AG10803 (cell line): ENCODE results near the gene GPANK1.

Source experiments
- DNase-seq: peaks from one replicate; pipeline ENCODE4 v3.0.0; 2010; ENCODE audit warnings: low read depth
- H3K4me3 ChIP-seq: 2 replicates; pipeline ENCODE4 v1.5.1; 2011; ENCODE audit warnings: mild to moderate bottlenecking, low read length, control low read depth
- TF ChIP-seq, protein P1 (sequence below): conservative IDR thresholded peaks from 2 replicates; pipeline ENCODE4 v1.5.1; 2011; ENCODE audit warnings: mild to moderate bottlenecking, low read length, control low read depth, inconsistent platforms

Gene GPANK1

DNA sequence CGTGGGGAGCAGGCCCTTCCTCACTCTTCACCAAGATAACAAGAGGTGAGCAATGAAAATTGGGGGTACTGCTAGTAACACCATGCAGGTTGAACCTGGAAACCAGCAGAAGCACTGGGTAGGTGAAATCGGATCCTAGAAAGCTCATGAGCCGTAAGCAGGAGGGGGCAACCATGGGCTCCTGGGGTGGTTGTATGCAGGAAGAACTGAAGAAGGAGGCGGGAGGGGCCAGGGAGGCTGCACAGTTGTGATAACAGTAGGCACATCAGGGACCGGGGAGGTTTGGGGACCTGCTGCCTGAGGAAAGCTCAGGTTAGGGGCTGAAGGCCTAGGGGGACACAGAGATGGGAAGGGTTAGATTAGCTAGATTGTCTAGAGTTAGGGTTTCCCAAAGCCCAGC lies 21.7 kb upstream of the GPANK1 start:
- H3K4me3 ChIP-seq: no peak overlapping the region
- TF ChIP-seq, protein P1, sequence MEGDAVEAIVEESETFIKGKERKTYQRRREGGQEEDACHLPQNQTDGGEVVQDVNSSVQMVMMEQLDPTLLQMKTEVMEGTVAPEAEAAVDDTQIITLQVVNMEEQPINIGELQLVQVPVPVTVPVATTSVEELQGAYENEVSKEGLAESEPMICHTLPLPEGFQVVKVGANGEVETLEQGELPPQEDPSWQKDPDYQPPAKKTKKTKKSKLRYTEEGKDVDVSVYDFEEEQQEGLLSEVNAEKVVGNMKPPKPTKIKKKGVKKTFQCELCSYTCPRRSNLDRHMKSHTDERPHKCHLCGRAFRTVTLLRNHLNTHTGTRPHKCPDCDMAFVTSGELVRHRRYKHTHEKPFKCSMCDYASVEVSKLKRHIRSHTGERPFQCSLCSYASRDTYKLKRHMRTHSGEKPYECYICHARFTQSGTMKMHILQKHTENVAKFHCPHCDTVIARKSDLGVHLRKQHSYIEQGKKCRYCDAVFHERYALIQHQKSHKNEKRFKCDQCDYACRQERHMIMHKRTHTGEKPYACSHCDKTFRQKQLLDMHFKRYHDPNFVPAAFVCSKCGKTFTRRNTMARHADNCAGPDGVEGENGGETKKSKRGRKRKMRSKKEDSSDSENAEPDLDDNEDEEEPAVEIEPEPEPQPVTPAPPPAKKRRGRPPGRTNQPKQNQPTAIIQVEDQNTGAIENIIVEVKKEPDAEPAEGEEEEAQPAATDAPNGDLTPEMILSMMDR: no peak
- no peak for DNase-seq

DNA sequence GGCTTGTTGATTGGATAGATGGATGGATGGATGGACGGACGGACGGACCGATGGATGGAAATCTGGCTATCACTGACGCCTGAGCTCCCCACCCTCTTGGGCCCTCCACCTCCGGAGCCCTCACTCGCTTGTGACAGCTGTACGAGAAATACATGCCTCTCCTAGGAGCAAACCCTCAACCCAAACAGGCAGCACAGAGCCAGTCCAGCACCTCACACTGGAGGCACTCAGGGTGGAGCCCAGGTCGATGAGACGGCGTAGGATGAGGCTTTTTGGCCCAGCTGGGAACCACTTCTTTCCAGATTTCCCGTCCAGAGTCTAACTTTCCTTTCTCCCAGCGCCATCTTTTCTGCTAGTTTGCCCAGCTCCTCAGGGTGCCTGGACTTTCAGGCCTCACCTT lies 18.8 kb upstream of the GPANK1 start:
- TF ChIP-seq, protein P1: no peak
- DNase-seq: no peak
- no peak overlapping the region for H3K4me3 ChIP-seq

DNA sequence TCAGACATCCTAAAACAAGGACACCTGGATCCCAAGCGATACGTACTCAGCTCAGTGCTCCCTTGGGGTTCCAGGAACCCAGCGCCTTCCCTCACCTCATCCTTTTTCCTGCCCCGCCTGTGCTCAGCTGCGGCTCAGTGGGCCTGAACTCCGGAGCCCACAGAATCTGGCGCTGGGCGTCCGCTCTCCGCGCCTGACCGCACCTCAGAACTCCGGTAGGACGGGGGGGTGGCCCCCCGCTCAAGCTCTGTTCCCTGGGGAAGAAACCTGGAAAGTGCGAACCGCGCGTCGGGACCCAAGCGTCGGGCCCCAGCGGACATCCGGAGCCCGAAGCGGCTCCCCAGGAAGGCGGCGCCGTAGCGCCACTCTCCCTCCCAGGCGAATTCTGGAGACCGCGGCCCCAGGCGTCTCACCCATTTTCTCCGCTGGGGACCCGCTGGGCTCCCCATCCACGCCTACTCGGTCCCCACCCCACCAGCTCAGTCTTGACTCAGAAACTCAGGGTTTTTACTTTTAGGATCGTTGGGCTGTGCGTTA lies 16.4 kb upstream of the GPANK1 start:
- peak overlapping the region; percentile 61 for H3K4me3 ChIP-seq
- peak; percentile 34 for DNase-seq
- TF ChIP-seq, protein P1: peak; percentile 30

DNA sequence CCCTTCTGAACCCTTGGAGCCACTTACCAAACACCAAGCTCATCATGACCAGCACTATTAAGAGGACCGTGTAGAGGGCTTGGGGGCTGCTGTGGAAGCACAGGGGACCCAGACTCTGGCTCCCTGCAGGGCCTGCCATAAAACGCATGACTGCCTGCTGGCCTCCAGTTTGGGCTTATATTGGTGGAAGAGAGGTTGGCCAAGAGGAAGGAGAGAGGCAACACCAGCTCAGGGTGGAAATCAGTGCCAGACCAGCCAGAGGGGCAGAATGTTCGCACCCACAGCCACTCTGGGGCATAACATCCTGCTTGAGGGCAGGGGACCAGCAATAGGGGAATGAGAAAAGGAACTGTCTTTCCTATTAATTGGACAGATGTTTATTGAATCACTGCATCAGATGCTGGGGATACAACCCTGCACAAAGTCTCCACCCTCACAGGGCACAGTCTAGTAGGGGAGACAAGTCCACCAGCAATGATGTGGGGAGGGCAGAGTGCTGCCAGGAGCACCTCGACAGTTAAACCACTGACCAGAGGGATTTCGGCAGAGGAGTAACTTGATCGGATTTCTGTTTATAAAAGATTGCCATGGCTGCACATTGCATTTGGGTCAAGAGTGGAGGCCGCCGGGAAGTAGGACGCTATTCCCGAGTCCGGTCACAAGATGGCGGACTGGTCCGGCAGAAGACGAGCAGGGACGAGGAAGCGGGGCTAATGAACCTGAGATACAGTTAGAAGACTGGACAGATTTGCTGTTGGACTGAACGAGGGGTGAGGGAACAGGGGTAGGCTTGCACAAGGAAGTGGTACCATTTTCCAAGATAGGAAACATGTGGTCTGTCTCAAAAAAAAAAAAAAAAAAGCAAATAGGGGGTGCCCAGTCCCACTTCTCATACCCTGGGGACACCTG lies 15.7 kb upstream of the GPANK1 start, which contains the start of gene LY6G5C:
Gene LY6G5C (minus strand): TSS at position 842 of the 909 bp plus-strand sequence. CDS start 694 bp downstream, at position 148.
- TF ChIP-seq, protein P1: peak; percentile 81
- peak; percentile 89 for DNase-seq
- peak within 1 kb of the TSS; percentile 61 for H3K4me3 ChIP-seq

DNA sequence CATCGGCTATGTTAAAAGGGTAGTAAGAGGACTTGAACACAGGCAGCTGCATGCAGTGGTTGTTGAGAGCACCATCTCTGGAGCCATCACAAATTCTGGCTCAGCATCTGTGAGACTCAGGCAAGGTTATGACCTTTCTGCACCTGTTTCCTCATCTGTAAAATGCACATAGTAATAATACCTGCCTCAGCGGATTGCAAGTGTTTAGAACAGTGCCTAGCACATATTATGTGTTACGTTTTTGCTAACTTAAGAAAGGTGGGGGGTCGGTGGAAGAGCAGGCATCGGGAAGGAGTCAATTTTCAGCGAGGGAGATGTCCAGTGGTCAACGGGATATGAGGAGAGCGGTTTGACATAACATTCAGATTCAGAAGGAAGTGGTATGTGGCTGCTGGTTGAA lies 13.2 kb upstream of the GPANK1 start:
- TF ChIP-seq, protein P1: no peak
- no peak overlapping the region for H3K4me3 ChIP-seq
- no peak for DNase-seq

DNA sequence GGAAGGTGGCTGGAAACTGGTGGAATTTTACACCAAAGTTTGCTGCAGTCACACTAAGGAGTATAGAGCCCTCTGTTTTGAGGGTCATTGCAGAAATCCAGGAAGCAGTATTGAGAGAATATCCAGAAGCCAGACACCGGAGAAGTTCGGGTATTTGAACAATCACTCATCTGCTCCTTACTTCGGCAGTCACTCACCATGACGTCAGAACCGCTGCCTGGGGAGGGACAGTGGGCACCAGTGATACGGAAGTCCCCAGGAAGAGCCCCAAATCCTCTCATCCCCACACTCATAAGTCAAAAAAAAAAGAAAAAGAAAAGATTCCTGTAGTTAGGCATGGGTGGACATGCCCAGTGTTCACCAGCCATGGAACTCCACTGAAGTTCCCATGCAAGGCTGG lies 12.1 kb upstream of the GPANK1 start:
- H3K4me3 ChIP-seq: no peak overlapping the region
- no peak for DNase-seq
- TF ChIP-seq, protein P1: no peak
